Vagina (tissue), 2 donors: ENCODE measurements around the gene PHB1.

Source experiments
- CTCF ChIP-seq, 3 experiments: fragments of 450-650 bp in 2 of 3; fragments of 200-600 bp in 1 of 3; sonication (generic) in 1 of 3; IDR thresholded peaks; one replicate each; pipeline ENCODE4 v1.5.1; 2017 to 2019; ENCODE audit warnings: antibody characterized with exemption in 3 of 3, mild to moderate bottlenecking in 2 of 3, moderate library complexity in 2 of 3
- POLR2A ChIP-seq, 2 donors: fragments of 450-650 bp; IDR thresholded peaks; one replicate each; pipeline ENCODE4 v1.6.1; 2017; ENCODE audit warnings: antibody characterized with exemption in 2 of 2, mild to moderate bottlenecking in 2 of 2, moderate library complexity in 2 of 2
- POLR2AphosphoS5 ChIP-seq, 2 donors: sonication (generic); formaldehyde crosslinking; IDR thresholded peaks; one replicate each; pipeline ENCODE4 v1.9.0; 2017; ENCODE audit warnings: antibody characterized with exemption in 2 of 2, mild to moderate bottlenecking in 2 of 2, low read depth in 1 of 2; ENCODE audit not compliant: insufficient read depth in 1 of 2

- TF ChIP-seq CTCF (IDR thresholded peaks at IDR 0.05), result no peak
- no peak for TF ChIP-seq POLR2AphosphoS5 (IDR thresholded peaks at IDR 0.05; ENCODE audit: insufficient read depth in 1 of 2, low read depth in 1 of 2)
- no peak for TF ChIP-seq POLR2A (IDR thresholded peaks at IDR 0.05)
These were observed 44.9 kb downstream of the PHB1 start for GRCh38 chr17:49369760-49370159.
